HG03108 (cell line): ENCODE results near the gene ZC3H8.
"Not testable (repeated sequence)": the region's sequence is repeated elsewhere in the genome, so short reads cannot be mapped to it uniquely, and the experiment has no call there.

Experiments used
- ATAC-seq: cut with Tn5 transposase; IDR thresholded peaks from one replicate; pipeline ENCODE4 v1.9.1; 2021; ENCODE audit warnings: moderate library complexity; ENCODE audit not compliant: unreplicated experiment

The ZC3H8 gene

DNA sequence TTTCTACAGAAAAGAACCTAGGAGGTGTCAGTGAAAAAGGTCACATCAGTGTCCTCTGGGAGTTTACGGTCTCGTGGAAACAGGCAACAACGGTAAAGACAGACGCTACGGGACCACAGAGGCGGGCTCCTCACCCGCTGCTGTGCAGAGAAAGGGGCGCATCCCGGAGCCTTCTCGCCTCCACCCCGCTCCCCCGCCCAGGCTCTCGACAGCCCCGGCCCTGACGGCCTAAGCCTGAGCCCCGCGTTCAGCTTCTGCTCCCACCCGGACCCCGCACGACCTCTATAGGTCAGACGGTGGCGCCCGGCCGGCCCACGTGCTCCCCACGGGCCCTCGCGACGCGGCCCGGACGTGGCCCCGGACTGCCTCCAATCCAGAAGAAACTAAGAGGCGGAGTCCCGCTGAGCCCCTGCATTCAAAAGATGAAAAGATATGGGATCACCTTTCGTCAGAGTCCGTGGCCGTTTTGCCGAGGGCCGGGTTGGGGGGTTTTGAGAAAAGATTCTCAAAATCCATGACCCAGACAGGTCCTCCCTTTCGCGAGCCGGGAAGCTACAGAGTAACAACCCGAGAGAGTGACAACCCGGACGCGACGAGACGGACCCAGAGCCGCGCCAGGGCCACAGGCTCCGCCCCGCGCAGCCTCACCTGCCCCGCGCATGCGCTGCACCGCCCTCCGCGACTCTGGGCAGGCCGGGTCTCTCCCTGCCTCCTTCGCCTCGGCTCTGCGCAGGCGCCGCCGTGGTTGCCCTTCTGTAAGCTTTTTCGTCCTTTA is at the start of gene ZC3H8:
Gene ZC3H8 (minus strand): TSS at position 577 of the 775 bp plus-strand sequence. CDS start 61 bp downstream, at position 516.
- ATAC-seq: peak; percentile 95

DNA sequence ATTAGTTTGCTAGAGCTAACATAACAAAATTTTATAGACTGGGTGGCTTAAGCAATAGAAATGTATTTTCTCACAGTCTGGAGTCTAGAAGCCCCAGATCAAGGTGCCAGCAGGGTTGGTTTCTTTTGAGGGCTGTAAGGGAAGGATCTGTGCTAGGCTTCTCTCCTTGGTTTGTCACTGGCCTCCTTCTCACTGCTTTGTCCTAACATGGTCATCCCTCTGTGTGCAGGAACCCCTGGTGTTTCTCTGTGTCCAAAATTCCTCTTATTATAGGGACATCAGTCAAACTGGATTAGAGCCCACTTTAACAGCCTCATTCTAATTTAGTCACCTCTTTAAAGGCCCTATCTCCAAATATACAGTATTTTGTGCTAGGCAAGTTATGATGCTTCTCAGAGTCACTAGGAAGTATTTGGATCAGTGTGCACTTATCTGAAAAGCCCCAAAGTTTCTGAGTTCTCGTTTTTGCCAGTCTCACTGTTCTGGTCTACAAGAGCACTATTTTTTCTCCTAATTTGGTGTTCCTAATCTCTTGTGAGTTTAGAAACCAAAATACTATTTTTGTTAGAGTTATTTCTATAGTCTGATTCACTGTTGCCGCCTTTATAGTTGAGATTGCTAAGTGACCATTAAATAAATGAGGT is 49.6 kb upstream of the ZC3H8 start:
- no peak for ATAC-seq

DNA sequence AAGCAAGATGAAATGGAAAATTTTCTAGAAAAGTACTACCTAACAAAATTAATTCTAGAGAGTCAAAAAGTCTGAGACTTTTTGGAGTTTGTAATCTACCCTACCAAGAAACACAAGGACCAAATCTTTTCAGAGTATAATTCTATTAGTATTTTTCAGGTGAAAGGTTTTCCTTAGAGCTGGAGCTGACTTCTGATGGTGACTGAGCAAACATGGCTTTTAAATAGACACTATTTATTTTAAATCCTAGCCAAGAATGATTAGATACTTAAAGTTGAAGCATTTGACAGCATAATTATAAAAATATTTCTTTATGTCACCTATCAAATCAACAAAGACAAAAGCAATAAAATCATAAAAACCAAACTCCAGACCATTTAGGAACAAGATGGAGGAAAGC is 47.1 kb upstream of the ZC3H8 start:
- no peak for ATAC-seq

GRCh38 chr2:112301171-112301584 is 46.3 kb upstream of the ZC3H8 start:
- ATAC-seq: no peak

DNA sequence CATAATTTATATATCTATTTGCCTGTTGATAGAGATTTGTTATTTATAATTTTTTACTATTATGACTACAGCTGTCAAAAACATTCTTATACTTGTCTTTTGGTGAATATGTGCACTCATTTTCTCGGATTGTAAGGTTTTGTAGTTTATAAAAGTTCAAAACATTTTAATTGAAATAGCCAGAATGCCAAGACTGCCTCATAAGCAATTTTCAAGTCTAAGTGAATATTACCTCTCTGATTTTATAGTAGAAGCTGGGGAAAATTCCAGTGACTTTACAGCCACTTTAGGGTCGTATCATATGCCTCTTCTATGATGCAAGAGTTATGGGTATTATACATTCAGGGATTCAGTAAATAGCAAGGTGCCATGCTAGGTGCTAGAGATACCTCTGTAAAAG is 41.6 kb upstream of the ZC3H8 start:
- ATAC-seq: no peak

DNA sequence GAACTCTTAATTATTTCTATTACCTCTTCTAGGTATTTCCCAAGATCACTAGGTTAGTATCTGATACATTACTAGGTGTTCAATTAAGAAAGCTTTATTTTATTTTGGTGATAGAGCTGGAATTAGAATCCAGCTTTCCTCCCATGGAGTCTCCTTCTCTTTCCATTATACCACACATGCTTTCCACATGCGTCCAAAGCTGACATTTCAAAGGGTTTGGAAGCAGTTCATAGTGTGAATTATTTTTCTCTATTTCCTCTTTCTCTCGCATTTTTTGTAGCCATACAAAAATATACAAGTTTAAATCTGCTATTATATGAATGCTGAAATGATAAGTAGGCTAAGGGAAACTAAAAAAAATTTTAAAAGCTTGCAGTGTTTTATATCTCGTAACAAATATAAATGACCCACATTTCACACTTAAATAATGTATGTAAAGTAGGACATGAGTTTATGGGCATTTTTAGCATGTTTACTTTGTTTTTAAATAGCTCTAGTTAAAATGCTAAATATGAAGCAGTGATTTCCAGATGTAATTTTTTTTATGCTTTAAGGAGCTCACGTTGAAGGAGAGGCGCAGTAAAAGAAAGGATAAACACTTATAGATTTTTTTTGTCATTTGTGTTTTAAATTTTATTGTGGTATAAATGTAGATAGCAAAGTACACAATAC is 40.7 kb upstream of the ZC3H8 start:
- ATAC-seq: no peak

DNA sequence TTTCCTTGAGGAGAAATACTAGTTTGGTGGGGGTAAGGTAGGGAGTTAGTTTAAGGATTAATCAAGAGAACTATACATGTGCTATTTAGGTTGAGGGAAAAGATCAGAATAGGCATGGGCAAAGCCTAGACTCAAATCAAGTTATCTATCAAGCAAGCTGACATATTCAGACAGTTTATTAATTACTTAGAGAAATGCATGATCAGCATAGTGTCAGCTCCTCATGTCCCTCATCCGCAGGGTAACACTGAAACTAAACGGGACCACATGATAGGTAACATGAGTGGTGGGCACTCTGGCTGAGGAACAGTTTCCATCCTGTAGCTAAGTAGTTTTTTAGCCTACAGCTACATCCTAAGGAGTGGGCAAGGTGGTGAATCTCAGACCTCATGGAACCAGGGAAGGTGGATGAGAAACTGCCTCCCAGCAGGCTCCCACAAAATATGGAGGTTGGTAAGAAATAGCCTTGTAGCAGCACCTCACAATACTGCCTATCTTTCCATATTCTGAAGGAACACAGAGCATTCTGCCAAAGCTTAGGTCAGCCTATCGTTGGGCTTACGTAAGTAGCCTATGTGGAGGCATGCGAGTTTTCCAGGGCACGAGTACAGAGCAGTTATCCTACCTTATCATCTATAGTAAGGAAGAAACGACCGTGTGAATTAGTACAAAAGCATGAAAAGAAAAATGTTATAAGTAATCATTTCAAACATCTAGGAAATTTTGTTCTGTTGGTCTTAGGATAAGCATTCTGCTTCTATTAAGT is 39.0 kb upstream of the ZC3H8 start:
- ATAC-seq: no peak

- no peak for ATAC-seq
These were observed 35.8 kb upstream of the ZC3H8 start for GRCh38 chr2:112290648-112291047.

DNA sequence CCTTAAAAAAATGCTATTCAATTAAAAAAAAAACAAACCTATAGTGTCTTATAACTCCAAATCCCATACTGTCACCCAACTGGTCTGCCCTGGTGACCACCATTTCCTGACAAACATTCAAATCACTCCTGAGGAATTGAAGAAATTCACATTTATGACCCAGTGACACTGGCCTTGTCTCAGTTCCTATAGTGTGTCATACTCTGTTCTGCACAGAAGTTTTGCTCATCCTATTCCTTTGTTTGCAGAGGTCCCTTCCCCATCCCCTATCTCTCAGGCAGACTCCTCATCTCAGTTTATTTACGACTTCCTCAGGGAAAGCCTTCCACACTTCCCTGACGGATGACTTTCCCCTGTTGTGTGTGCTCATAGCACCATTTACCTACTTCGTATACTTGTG is 35.2 kb upstream of the ZC3H8 start:
- ATAC-seq: no peak

GRCh38 chr2:112283535-112283934 is 28.7 kb upstream of the ZC3H8 start:
- ATAC-seq: not testable (repeated sequence)

DNA sequence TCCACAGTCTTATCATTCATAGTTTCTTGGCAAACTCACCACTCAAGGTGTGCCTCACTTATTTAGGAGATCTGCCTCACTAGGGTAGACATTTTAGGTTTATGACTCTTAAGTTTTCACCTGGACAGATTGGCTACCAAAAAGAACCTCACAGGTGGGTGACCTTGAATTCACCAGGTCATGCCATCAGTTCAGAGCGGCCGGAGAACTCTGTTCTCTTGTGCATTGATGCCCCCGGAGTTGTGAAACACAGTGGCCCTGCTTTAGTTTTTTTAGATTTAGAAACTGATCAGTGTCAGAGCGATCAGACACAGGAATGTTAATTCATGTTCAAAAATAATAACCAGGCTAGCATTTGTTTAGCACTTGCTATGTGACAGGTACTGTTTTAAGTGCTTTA is 27.2 kb upstream of the ZC3H8 start:
- ATAC-seq: not testable (repeated sequence)

- no peak for ATAC-seq
These were observed 22.9 kb upstream of the ZC3H8 start for GRCh38 chr2:112277596-112278220.

GRCh38 chr2:112276954-112277353 is 22.1 kb upstream of the ZC3H8 start:
- no peak for ATAC-seq

- ATAC-seq: peak; percentile 55
These were observed 21.3 kb upstream of the ZC3H8 start for GRCh38 chr2:112275887-112276773.

GRCh38 chr2:112275311-112275886 is 20.6 kb upstream of the ZC3H8 start, which contains the start of gene ZC3H6:
Gene ZC3H6, plus strand, starts transcription at chr2:112275597. Its CDS starts 398 bp downstream, at chr2:112275995.
- ATAC-seq: peak; percentile 95

- no peak for ATAC-seq
These were observed 18.5 kb upstream of the ZC3H8 start for GRCh38 chr2:112273349-112273748.

- ATAC-seq: no peak
These were observed 17.8 kb upstream of the ZC3H8 start for GRCh38 chr2:112272669-112273068.

GRCh38 chr2:112268547-112268946 is 13.7 kb upstream of the ZC3H8 start:
- ATAC-seq: no peak

- ATAC-seq: no peak
These were observed 8.0 kb upstream of the ZC3H8 start for GRCh38 chr2:112262876-112263275.
